KOPT-K1 (cell line): ENCODE measurements around the gene ITLN2.
"Not testable (repeated sequence)": the region's sequence is repeated elsewhere in the genome, so short reads cannot be mapped to it uniquely, and the experiment has no call there.

ENCODE experiments used
- H3K27ac ChIP-seq: fragments of 200-600 bp; sonication (generic); 2 replicates; pipeline ENCODE4 v1.5.1; 2016; ENCODE audit warnings: antibody characterized with exemption, mild to moderate bottlenecking, low read depth, low read length; ENCODE audit not compliant: poor library complexity, severe bottlenecking
- H3K36me3 ChIP-seq: fragments of 200-600 bp; sonication (generic); 2 replicates; pipeline ENCODE4 v1.5.1; 2017; ENCODE audit warnings: antibody characterized with exemption, mild to moderate bottlenecking, low read length, moderate library complexity; ENCODE audit not compliant: insufficient read depth
- H3K9me3 ChIP-seq: fragments of 200-600 bp; sonication (generic); 2 replicates; pipeline ENCODE4 v1.5.1; 2017; ENCODE audit warnings: antibody characterized with exemption, low read length, mild to moderate bottlenecking; ENCODE audit not compliant: insufficient read depth, poor library complexity, severe bottlenecking

The ITLN2 gene

GRCh38 chr1:160975026-160975425 is 20.4 kb upstream of the ITLN2 start:
- Histone ChIP-seq H3K27ac (no peak overlapping the region), H3K9me3 (no peaks in the 10 kb centered on the region), H3K36me3 (no peaks in the 10 kb centered on the region)

- H3K36me3 ChIP-seq: no peaks in the 10 kb centered on the region
- no peak overlapping the region for H3K27ac ChIP-seq
- no peaks in the 10 kb centered on the region for H3K9me3 ChIP-seq
Measured at GRCh38 chr1:160973491-160973890, 18.9 kb upstream of the ITLN2 start.

DNA sequence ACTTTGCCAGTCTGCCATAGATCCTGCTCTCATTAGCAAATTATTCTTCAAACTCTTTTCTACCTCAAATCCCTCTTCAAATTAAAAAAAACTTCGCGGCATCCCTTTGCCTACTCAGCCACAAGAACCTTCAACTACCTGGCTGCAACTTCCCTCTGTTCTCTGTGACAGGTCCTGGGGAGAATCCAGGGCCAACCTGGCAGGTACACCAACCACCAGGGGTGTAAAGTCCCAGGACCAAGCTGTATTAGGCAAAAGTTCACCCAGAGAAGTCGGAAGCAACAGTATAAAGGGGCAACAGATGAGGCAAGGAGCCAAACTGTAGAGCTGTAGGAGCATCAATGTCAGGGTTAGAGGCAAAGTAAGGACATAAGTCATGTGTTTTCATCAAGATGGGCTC is 18.3 kb upstream of the ITLN2 start:
- H3K9me3 ChIP-seq: no peaks in the 10 kb centered on the region
- H3K36me3 ChIP-seq: no peaks in the 10 kb centered on the region
- H3K27ac ChIP-seq: no peak overlapping the region

GRCh38 chr1:160971618-160972056 is 17.0 kb upstream of the ITLN2 start:
- H3K27ac ChIP-seq: no peak overlapping the region
- H3K36me3 ChIP-seq: no peaks in the 10 kb centered on the region
- H3K9me3 ChIP-seq: no peaks in the 10 kb centered on the region

- no peak overlapping the region for H3K27ac ChIP-seq
- H3K36me3 ChIP-seq: no peaks in the 10 kb centered on the region
- no peaks in the 10 kb centered on the region for H3K9me3 ChIP-seq
Measured at GRCh38 chr1:160963521-160963920, 8.9 kb upstream of the ITLN2 start.

DNA sequence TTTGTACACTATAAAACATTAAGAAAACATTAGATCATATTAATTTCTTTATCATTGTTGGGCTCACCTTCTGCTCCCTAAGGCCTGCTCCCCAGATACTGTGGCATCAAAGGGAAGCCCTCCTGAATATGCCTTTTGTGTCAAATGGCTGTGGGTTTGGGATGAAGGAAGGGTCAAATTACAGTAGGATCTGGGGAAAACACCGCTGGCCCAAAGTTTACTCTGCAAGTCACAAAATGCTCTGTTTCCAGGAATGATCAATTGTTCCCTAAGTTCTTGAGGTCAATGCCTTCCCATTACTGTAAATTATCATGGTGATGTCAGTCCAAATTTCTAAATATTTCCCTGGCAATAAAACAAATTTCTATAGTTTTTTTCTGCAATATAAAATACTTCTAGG is 6.8 kb upstream of the ITLN2 start:
- no peak overlapping the region for H3K27ac ChIP-seq
- H3K9me3 ChIP-seq: no peaks in the 10 kb centered on the region
- H3K36me3 ChIP-seq: no peaks in the 10 kb centered on the region

DNA sequence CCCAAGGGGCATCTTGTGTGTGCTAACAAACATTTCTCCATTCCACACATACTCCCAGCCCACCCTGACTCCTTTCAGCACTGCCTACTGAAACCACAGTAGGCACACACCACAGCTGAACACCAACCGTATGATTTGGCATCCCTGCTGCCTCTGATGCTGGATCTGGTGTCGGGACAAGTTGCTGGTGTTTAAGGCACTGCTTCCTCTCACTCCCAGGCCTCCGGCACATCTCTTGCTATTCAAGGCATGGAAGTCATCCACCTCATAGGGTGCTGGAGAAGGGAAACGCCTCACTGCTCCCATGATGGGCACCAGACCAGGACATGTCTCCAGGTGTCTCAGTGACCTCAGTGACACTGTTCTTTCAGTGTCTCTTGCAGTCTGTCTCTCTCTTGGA is 2.4 kb upstream of the ITLN2 start:
- Histone ChIP-seq H3K27ac (no peak overlapping the region), H3K36me3 (no peaks in the 10 kb centered on the region), H3K9me3 (no peaks in the 10 kb centered on the region)

DNA sequence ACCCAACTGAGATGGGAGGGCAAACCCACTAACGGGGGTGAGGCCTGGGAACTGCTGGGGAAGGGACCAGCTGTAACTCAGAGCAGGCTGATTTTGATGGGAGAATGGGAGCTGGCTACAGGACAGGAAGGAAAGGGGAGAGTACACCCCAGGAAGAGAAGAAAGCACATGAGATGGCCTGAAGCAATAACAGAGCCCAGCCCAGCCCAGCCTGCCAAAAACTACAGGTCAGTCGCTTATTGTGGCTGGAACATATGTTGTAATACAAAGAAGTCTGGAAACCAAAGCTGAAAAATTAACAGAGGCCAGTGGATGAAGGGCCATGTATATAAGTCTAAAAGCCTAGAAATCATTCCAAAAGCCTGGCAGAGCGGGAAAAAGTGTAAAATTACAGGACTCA is 1.6 kb downstream of the ITLN2 start:
- no peaks in the 10 kb centered on the region for H3K36me3 ChIP-seq
- no peaks in the 10 kb centered on the region for H3K9me3 ChIP-seq
- H3K27ac ChIP-seq: no peak overlapping the region

DNA sequence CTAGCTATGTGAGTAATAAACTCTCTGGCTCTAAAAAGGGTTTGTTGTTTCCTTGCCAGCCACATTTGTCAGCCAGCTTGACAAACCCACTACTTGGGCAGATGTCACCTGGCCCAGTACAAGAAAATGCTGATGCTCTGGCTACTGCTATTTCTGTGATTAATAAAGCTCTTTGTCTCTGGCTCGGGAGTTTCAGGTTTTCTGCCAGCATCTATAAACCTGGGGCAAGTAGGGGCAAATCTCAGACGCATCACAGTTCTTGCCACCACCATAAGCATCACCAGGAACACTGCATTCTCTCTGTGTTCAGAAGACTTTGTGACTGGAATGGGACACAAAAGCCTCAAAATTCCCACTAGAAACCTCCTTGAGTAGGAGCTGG is 2.5 kb downstream of the ITLN2 start:
- Histone ChIP-seq H3K36me3 (no peaks in the 10 kb centered on the region), H3K9me3 (no peaks in the 10 kb centered on the region), H3K27ac (no peak overlapping the region)

DNA sequence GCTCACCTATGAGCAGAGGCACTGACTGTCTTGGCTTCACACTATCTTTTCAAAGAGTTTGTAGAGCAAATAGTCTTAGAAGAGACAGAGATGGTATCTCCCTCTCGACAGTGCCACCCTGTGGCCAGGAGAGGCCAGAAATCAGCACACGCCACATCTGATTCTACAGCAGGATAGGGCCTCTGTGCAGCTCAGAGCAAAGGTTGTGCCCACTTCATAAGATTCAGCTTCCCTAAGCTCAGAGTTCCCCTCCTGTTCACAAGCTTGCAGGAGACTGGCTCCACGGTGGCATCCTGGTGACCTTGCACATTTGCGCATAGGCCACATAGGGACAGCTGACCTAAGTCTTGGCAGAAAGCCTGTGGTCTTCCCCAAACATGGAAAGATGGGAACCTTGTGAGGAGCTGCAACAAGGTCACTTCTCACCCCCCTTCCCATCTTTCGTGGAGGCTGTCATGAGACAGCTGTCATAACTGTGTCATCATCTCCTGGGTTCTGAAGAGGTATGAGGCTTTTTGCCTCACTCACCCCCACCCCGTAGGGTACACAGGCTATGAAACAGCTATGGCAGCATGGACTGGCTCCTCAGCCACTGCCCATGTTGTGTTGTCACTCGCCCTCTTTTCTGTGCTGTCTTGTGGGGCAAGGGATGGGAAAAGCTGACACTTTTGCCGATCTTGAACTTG is 3.0 kb downstream of the ITLN2 start:
- no peaks in the 10 kb centered on the region for H3K36me3 ChIP-seq
- no peaks in the 10 kb centered on the region for H3K9me3 ChIP-seq
- H3K27ac ChIP-seq: no peak overlapping the region

- no peak overlapping the region for H3K27ac ChIP-seq
- no peaks in the 10 kb centered on the region for H3K36me3 ChIP-seq
- no peaks in the 10 kb centered on the region for H3K9me3 ChIP-seq
Measured at GRCh38 chr1:160950657-160951056, 4.0 kb downstream of the ITLN2 start.

- Histone ChIP-seq H3K9me3 (no peaks in the 10 kb centered on the region), H3K36me3 (no peaks in the 10 kb centered on the region), H3K27ac (no peak overlapping the region)
Measured at GRCh38 chr1:160949881-160950280, 4.7 kb downstream of the ITLN2 start.

DNA sequence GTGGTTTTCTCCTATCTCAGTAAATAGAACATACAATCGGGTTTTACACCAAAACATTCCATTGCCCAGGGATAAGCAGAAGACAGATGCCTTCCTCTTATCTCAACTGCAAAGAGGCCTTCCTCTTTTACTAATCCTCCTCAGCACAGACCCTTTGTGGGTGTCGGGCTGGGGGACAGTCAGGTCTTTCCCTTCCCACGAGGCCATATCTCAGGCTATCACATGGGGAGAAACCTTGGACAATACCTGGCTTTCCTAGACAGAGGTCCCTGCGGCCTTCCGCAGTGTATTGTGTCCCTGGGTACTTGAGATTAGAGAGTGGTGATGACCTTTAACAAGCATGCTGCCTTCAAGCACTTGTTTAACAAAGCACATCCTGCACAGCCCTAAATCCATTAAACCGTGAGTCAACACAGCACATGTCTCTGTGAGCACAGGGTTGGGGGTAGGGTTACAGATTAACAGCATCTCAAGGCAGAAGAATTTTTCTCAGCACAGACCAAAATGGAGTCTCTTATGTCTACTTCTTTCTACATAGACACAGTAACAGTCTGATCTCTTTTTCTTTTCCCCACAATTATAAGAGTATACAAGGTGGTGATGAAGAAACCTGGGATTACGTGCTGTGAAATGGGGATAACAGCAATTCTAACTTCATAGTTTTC is 5.3 kb downstream of the ITLN2 start:
- not testable (repeated sequence) for H3K9me3 ChIP-seq, H3K36me3 ChIP-seq, H3K27ac ChIP-seq

- H3K9me3 ChIP-seq, H3K36me3 ChIP-seq, H3K27ac ChIP-seq: not testable (repeated sequence)
Measured at GRCh38 chr1:160947174-160947759, 7.3 kb downstream of the ITLN2 start.

GRCh38 chr1:160945881-160946280 is 8.7 kb downstream of the ITLN2 start:
- not testable (repeated sequence) for H3K9me3 ChIP-seq, H3K36me3 ChIP-seq, H3K27ac ChIP-seq

GRCh38 chr1:160945079-160945478 is 9.5 kb downstream of the ITLN2 start:
- H3K9me3 ChIP-seq: no peaks in the 10 kb centered on the region
- H3K36me3 ChIP-seq: no peaks in the 10 kb centered on the region
- H3K27ac ChIP-seq: no peak overlapping the region
